Mesenteric fat pad (tissue), 1 donor: ENCODE measurements around the gene SLC31A1. TPM values are rescaled to one million over a fixed set of nuclear protein-coding genes. Genes with fewer than 3 reads are reported as not detected.
A peak's percentile ranks its signal among the peaks of the same experiment; 100 is the strongest.
"Not testable (repeated sequence)": the region's sequence is repeated elsewhere in the genome, so short reads cannot be mapped to it uniquely, and the experiment has no call there.

Experiments
- DNase-seq: peaks from one replicate; pipeline ENCODE4 v3.0.0-alpha.2; 2020; ENCODE audit warnings: low spot score
- total RNA-seq: library from RNA; stranded (reverse); fragmentation: NEBNext Ultra II Directional; extraction: Animal tissue kit (Norgen Biotek cat#: 25700); gene quantifications from one replicate; pipeline ENCODE4 v1.2.1, GENCODE V29; 2021
- donor health status: DM: yes; HTN: yes; CAD: no.

SLC31A1 gene
- total RNA-seq, 1 donor from 2014 or later = 34.6 TPM

DNA sequence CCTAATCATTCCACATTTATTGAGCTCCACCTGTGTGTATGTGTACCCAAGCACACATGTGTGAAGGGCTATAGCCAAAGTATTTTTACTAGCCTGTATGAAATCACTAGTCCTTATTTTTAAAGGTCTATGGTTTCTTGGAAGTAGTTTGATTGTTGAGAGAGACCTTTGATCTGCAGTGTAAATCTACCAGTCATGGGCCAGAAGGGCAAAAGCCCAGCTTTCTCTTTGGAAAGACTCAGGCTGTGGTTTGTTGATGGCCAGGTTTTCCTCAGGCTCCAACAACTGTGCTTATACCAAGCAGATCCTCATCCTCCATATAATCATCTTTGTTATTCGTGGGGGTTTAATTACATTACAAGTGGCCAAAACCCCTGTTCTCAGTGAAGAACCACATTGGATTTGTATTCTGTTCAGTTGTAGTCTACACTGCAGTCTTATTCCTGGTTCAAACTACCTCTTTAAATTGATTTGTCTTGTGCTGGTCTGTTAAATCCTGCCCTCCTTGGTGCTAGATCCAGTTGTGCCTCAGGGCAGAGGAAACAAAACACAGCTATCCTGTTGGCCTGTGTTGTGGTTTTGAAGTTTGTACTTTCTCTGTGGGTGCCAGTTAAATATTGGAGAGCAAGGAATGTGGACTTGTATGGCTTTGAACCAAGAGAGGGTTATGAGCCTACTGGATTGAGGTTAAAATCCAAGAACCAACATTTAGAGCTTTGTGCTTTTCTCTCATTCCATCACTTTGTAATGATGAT lies 40.8 kb downstream of the SLC31A1 start:
- DNase-seq = no peak

- DNase-seq = no peak
These were observed 44.8 kb downstream of the SLC31A1 start for GRCh38 chr9:113266174-113266573.

DNA sequence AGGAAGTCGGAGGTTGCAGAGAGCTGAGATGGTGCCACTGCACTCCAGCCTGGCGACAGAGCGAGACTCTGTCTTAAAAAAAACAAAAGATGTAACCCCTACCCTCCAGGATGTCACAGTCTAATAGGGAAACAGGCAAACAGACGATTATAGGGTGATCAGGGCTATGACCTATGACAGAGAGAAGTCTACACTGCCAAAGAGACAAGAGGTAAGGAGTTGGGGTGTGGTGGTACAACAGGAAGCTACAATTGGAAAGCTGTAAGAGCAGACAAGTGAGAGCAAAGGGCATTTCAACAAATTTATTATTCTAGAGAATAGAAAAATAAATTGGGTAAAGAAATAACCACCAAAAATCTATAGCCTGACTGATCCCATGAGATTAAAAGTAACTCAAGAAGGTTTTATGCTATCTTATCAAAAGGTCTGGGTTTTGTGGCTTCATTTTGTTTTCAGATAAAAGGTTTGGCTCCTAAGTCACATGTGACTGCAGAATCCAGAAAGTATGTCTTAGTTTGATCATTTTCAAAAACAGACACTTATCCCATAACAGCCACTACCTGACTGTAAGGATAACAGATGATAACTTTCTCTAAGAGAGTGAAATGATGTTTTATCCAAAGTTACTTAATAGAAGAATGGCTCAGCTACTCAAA lies 46.7 kb downstream of the SLC31A1 start:
- no peak for DNase-seq

- DNase-seq = no peak
These were observed 48.0 kb downstream of the SLC31A1 start for GRCh38 chr9:113269355-113269754.

GRCh38 chr9:113269871-113270270 lies 48.5 kb downstream of the SLC31A1 start:
- DNase-seq = no peak

DNA sequence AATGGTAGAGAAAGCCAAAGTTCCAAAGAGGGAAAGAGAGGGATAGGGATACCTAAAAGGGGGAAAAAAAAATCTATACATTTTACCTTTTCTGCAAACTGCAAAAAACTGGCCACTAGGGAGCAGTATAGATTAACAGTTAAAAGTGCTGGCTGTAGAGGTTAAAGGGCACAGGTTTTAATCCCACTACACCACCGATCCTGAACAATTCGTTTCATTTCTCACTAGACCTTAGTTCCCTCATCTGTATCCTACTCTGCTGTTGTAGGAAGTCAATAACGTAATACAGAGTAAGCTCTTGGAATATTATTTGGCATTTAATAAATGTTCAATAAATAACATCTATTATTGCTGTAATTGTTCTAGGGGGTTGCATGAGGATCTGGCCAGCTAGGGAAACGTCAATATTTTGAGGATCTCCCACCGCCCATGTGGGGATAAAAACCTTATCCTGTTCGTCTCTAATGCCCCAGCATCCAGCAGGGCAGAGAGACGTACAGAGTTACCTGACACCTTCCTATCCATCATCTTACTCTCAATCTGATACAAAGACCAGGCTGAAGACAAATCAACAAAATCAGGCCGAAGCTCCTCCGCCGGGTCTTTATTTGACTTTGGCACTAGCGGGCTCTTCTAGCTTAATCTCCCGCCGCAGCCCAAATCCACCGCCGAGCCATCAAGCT lies 53.3 kb downstream of the SLC31A1 start:
- DNase-seq = no peak

DNA sequence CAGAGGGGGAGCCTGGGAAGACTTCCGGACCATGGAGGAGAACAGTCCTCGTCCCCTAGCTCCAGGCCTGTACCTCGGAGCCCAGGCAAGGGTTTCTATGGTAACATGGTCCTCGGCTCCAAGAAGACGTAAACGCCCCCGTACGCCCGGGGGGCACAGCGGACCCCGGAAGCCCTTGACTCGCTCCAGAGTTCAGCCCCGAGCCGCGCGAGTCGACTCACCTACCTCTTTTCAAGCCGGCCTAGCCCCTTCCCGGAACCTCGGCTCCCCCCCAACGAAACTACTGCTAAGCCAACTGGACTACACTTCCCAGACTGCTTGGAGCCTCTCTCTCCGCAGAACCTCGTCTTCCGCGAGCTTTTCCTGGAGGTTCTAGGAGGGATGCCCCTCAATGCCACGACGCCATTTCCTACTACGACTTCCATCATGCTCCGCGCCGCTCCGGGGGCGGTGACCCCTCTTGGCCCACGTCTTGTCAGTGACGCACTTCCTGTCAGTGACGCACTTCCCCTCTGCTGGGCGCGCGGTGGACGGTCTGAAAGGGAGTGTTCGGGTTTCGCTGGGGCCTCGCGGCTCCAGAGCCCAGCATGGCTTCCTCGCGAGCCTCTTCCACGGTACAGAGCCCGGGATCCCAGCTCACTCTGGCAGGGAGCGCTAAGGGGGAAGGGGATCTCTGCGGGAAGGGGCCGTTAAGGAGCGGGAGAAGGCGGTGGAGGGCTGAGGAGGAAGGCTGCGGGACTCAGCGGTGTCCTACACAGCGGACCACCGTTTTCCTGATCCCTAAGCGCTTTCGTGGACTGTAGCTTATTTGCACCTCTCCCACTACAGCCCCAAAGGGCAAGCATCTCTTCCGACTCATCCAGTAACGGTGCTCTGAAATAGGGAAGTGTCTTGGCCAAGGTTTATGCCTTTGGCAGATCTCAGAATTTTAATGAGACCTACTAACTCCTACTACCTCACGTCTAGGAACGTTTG lies 54.1 kb downstream of the SLC31A1 start, which contains the start of the genes CDC26 and PRPF4:
CDC26 (minus strand) TSS at position 416 of the 975 bp plus-strand sequence. CDS start 3,065 bp downstream, outside the sequence.
PRPF4 (plus strand) TSS at position 502 of the 975 bp plus-strand sequence; CDS start at position 588, 86 bp downstream.
- DNase-seq = peak; percentile 100

DNA sequence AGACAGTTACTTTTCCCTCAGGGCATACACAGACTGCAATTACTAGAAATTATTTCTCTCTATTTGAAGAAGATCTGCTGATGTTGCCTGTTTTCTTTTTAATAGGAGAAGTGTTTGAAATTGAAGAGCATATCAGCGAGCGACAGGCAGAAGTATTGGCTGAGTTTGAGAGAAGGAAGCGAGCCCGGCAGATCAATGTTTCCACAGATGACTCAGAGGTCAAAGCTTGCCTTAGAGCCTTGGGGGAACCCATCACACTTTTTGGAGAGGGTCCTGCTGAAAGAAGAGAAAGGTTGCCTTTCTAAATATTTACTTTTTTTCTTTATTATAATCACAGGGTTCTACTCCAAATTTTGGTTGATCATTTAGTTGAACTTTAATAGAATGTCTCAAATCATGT lies 57.5 kb downstream of the SLC31A1 start:
- DNase-seq = no peak

- no peak for DNase-seq
These were observed 60.0 kb downstream of the SLC31A1 start for GRCh38 chr9:113281356-113281755.

- DNase-seq = no peak
These were observed 67.7 kb downstream of the SLC31A1 start for GRCh38 chr9:113289091-113289490.

GRCh38 chr9:113290052-113290607 lies 68.8 kb downstream of the SLC31A1 start:
- DNase-seq = no peak

DNA sequence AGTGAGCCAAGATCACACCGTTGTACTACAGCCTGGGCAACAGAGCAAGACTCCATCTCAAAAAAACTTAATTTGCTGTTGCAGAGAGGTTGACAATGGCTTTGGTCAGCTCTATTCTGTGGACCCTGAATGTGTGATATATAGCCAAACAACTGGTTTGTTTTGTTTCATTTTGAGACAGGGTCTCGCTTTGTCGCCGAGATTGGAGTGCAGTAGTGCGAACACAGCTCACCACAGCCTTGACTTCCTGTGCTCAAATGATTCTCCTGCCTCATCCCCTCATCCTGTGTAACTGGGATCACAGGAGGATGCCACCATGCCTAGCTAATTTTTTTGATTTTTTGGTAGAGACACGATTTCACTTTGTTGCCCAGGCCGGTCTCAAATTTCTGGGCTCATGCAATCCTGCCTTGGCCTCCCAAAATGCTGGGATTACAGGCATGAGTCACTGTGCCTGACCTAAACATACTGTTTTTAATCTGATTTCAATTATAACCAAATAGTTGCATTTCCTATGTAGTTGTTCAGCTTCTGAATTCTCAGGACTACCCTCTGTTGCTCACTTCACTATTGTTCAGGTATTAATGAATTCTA lies 72.0 kb downstream of the SLC31A1 start:
- DNase-seq = no peak

DNA sequence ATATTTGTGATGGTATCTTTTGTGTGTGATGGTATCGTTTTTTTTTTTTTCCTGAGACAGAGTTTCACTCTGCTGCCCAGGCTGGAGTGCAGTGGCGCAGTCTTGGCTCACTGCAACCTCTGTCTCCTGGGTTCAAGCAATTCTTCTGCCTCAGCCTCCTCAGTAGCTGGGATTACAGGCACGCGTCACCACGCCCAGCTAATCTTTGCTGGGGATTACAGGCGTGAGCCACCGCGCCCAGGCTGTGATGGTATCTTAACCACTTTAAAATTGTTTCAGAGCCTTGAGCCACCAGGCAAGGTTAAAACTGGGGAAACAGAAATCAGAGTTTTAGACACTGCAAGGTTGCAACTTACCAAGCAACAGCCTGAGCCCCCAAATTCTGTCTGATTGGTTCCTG lies 74.9 kb downstream of the SLC31A1 start:
- DNase-seq = not testable (repeated sequence)

GRCh38 chr9:113296796-113297558 lies 75.6 kb downstream of the SLC31A1 start:
- no peak for DNase-seq

GRCh38 chr9:113298311-113298710 lies 77.0 kb downstream of the SLC31A1 start:
- no peak for DNase-seq

GRCh38 chr9:113298924-113299770 lies 77.8 kb downstream of the SLC31A1 start:
- DNase-seq = no peak

DNA sequence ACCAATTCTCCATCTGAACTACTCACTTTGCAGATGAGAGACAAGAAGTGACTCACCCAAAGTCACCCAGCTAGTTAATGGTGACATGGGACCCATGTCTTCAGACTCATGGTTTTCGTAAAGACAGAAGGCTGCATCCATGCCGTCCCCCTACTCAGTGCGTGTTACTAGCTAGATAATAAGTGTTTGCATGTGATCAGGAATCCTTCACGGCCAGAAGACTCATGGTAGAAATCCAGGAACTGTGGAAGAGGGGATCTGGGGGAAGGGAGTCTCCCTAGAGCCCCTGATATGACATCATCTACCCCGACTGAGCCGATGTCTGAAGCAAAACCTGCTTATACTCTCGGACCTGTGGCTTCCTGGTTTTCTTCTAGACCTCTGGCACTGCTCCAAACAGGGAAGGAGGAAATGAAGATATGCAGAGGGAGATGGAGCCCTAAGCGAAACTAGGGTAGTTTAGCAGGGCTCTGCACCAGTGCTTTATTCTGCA lies 78.5 kb downstream of the SLC31A1 start:
- no peak for DNase-seq

GRCh38 chr9:113301548-113301947 lies 80.2 kb downstream of the SLC31A1 start:
- DNase-seq = no peak
